ENCODE measurements around the gene FPGS. TPM values are rescaled to one million over a fixed set of nuclear protein-coding genes. Genes with fewer than 3 reads are reported as not detected.

FPGS gene
- total and polyA plus RNA-seq, 2 donors (not counting 1 experiment from before 2014, with no cell fraction given) = 103 to 136 TPM

GRCh38 chr9:127818574-127818973, 15.9 kb downstream of the FPGS start:
- no peaks in the 10 kb centered on the region for H3K4me1 ChIP-seq (ENCODE audit: control insufficient read depth in 2 of 2, insufficient read depth in 2 of 2, low read length in 2 of 2)
- DNase-seq (no peak), ATAC-seq (ENCODE audit: low read depth) (no peak)
- Mint-ChIP-seq H3K4me3 (no peak overlapping the region), H3K27me3 (no peaks in the 10 kb centered on the region), H3K9me3 (ENCODE audit: insufficient read depth) (no peaks in the 10 kb centered on the region), H3K27ac (no peak overlapping the region), H3K4me1 (no peaks in the 10 kb centered on the region)
- ChIA-PET POLR2A (no interaction called here), CTCF (interaction anchor here (0.6 kb wide), 1 partner anchor 229 kb away, joined by 3 read pairs; no protein-coding TSS in a partner anchor)
- peaks cover 0 to 4% (median 0%) of the 10 kb centered on the region in 3 donors for H3K9me3 ChIP-seq (ENCODE audit: control extremely low read depth in 1 of 3, control insufficient read depth in 2 of 3, insufficient read depth in 1 of 3, low read length in 2 of 3)
- TF ChIP-seq CTCF (IDR thresholded peaks at IDR 0.05) = no peak
- TF ChIP-seq EZH2 (IDR thresholded peaks at IDR 0.05; ENCODE audit: borderline replicate concordance, insufficient read depth, low read depth, low read length, poor library complexity, severe bottlenecking) = no peak
- peaks cover 0 to 22% of the 10 kb centered on the region in 2 experiments for H3K36me3 ChIP-seq (replicated peaks in 1 of 2; ENCODE audit: control extremely low read depth in 1 of 2, control insufficient read depth in 1 of 2, extremely low read depth in 1 of 2, insufficient read depth in 2 of 2, low read length in 1 of 2)
- H3K27me3 ChIP-seq (replicated peaks in 1 of 4; ENCODE audit: control extremely low read depth in 1 of 4, control insufficient read depth in 3 of 4, insufficient read depth in 4 of 4, low read length in 3 of 4) = no peaks in the 10 kb centered on the region
- no peak overlapping the region for H2AFZ ChIP-seq (ENCODE audit: insufficient read depth, low read depth, low read length, poor library complexity, severe bottlenecking)
- H4K20me1 ChIP-seq (ENCODE audit: control insufficient read depth, insufficient read depth, low read length, poor library complexity, severe bottlenecking) = no peaks in the 10 kb centered on the region
- no peak overlapping the region for H3K4me3 ChIP-seq (ENCODE audit: control extremely low read depth in 1 of 5, extremely low read depth in 1 of 5, insufficient read depth in 1 of 5, low read depth in 2 of 5, low read length in 4 of 5)
- H3K4me2 ChIP-seq (replicated peaks; ENCODE audit: low read depth, low read length, poor library complexity, severe bottlenecking) = no peak overlapping the region
- intact Hi-C loops (cut with micrococcal nuclease) = no loop called here
- no peak overlapping the region for H3K27ac ChIP-seq (ENCODE audit: low read length in 2 of 2)
- WGBS (ENCODE audit: insufficient coverage) = 98% methylated on average over 8 of the region's 11 CpGs
- H3K79me2 ChIP-seq (ENCODE audit: control insufficient read depth, insufficient read depth, low read length) = no peaks in the 10 kb centered on the region
- H3K9ac ChIP-seq (ENCODE audit: low read length) = no peak overlapping the region

DNA sequence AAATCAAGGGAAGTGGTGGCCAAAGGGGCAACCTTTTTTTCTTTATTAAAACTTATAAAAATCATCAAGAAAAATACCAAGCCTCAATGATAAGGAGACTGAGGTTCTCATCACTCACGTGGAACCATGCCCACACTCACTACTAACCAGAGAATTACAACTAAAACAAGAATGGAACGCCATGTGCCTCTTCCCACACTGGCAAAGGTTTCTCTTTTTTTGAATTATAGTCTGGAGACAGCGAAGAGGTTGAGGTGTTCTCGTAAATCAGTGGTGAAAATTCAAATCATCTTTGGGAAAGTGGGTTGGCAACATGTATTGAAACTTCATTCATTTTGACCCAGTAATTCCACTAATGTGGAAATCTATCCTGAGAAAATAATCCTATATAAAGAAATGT, 19.4 kb downstream of the FPGS start:
- no peak overlapping the region for H3K27ac Mint-ChIP-seq
- Histone ChIP-seq H3K27ac (ENCODE audit: low read length in 2 of 2) (no peak overlapping the region), H3K4me1 (ENCODE audit: control insufficient read depth in 2 of 2, insufficient read depth in 2 of 2, low read length in 2 of 2) (no peaks in the 10 kb centered on the region), H3K79me2 (ENCODE audit: control insufficient read depth, insufficient read depth, low read length) (no peaks in the 10 kb centered on the region), H3K36me3 (replicated peaks in 1 of 2; ENCODE audit: control extremely low read depth in 1 of 2, control insufficient read depth in 1 of 2, extremely low read depth in 1 of 2, insufficient read depth in 2 of 2, low read length in 1 of 2) (peaks cover 0 to 10% of the 10 kb centered on the region in 2 experiments), H3K4me2 (replicated peaks; ENCODE audit: low read depth, low read length, poor library complexity, severe bottlenecking) (no peak overlapping the region), H2AFZ (ENCODE audit: insufficient read depth, low read depth, low read length, poor library complexity, severe bottlenecking) (no peak overlapping the region), H3K27me3 (replicated peaks in 1 of 4; ENCODE audit: control extremely low read depth in 1 of 4, control insufficient read depth in 3 of 4, insufficient read depth in 4 of 4, low read length in 3 of 4) (no peaks in the 10 kb centered on the region), H3K4me3 (ENCODE audit: control extremely low read depth in 1 of 5, extremely low read depth in 1 of 5, insufficient read depth in 1 of 5, low read depth in 2 of 5, low read length in 4 of 5) (no peak overlapping the region), H4K20me1 (ENCODE audit: control insufficient read depth, insufficient read depth, low read length, poor library complexity, severe bottlenecking) (no peaks in the 10 kb centered on the region), H3K9ac (ENCODE audit: low read length) (no peak overlapping the region), H3K9me3 (ENCODE audit: control extremely low read depth in 1 of 3, control insufficient read depth in 2 of 3, insufficient read depth in 1 of 3, low read length in 2 of 3) (peaks cover 0 to 4% (median 0%) of the 10 kb centered on the region in 3 donors)
- TF ChIP-seq CTCF (IDR thresholded peaks at IDR 0.05) = no peak
- H3K4me1 Mint-ChIP-seq = no peaks in the 10 kb centered on the region
- H3K4me3 Mint-ChIP-seq = no peak overlapping the region
- CTCF ChIA-PET = no interaction called here
- WGBS (ENCODE audit: insufficient coverage) = 80% methylated on average over 1 of the region's 4 CpGs
- no peaks in the 10 kb centered on the region for H3K27me3 Mint-ChIP-seq
- POLR2A ChIA-PET = no interaction called here
- intact Hi-C loops (cut with micrococcal nuclease) = no loop called here
- DNase-seq (no peak), ATAC-seq (ENCODE audit: low read depth) (no peak)
- no peaks in the 10 kb centered on the region for H3K9me3 Mint-ChIP-seq (ENCODE audit: insufficient read depth)

Data from B cell (primary cell).